ENCODE results near the gene SEL1L2. TPM values are rescaled to one million over a fixed set of nuclear protein-coding genes. Genes with fewer than 3 reads are reported as not detected.
A peak's percentile ranks its signal among the peaks of the same experiment; 100 is the strongest.
"Not testable (repeated sequence)": the region's sequence is repeated elsewhere in the genome, so short reads cannot be mapped to it uniquely, and the experiment has no call there.

The SEL1L2 gene
- not detected in 2 replicates for total RNA-seq

- DNase-seq (ENCODE audit: extremely low read depth, low read depth, low spot score) = no peak
Observed at GRCh38 chr20:13990465-13990864, at the start of gene SEL1L2. Gene SEL1L2 (minus strand): TSS chr20:13990614. CDS start chr20:13990534, 80 bp downstream.

GRCh38 chr20:14036567-14036966 lies 46.2 kb upstream of the SEL1L2 start:
- no peak for DNase-seq (ENCODE audit: extremely low read depth, low read depth, low spot score)

GRCh38 chr20:14033310-14033709 lies 42.9 kb upstream of the SEL1L2 start:
- DNase-seq (ENCODE audit: extremely low read depth, low read depth, low spot score) = no peak

DNA sequence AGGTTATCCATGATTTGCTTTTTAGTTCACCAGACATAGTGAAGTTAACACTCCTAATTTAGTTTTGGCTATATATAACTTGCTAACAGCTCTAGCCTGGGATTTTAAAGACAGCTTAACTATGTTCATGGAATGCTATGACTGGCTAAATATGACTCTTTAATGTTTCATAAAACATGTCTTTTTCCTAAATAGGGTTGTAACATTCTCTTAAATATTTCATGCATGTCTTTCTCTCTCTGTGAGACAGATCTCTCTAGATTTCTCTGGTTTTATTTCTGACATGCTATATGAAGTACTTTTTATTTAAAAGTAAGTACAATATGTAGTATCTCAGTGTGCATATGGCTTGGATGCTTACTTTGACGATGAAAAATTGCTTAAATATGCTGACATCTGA lies 40.6 kb upstream of the SEL1L2 start:
- DNase-seq (ENCODE audit: extremely low read depth, low read depth, low spot score) = no peak

DNA sequence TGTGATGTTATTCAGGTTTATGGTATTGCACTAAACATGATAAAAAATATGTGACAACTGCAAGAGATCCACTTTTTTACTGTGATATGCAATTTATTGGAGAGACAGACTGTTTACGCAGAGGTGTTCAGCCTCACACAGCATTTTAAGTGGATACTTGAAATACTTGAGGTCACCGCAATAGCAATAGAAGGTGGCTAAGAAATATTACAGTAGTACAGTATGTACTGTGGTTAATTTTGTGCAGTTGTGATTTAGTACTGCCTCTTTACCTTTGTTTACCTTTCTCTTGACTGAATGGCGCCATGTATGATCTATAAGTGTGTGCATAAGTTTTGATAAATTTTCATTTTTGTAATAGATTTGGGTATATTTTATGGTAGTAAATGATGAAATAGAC lies 22.3 kb upstream of the SEL1L2 start:
- no peak for DNase-seq (ENCODE audit: extremely low read depth, low read depth, low spot score)

- no peak for DNase-seq (ENCODE audit: extremely low read depth, low read depth, low spot score)
Observed at GRCh38 chr20:14009208-14009607, 18.8 kb upstream of the SEL1L2 start.

DNA sequence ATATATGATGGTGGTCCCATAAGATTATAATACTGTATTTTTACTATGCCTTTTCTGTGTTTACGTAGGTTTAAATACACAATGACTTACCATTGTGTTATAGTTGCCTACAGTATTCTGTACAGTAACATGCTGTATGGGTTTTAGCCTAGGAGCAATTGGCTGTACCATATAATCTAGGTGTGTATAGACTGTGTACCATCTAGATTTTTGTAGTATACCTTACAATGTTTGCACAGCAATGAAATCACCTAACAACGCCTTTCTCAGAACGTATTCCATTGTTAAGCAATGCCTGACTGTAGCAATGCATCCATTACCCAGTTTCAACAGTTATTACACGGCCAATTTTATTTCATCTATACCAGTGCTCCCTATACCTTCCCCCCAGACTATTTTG lies 15.6 kb upstream of the SEL1L2 start:
- no peak for DNase-seq (ENCODE audit: extremely low read depth, low read depth, low spot score)

DNA sequence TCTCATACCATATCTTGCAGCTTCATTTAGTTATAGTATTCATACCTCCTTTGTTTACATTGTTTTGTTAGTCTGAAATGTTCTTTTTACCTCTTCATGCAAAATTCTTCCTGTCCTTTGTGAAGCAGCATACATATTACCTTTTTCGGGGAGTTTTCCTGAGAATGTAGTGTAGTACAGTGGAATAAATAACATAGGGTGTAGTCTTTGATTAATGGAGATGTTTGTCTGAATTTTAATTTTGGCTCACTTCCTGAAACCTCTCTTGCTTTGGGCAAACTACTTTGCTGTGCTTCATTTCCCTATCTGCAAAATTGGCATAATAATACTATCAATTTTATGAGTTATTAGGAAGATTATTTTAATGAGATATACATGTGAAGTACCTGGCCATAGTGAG lies 10.5 kb upstream of the SEL1L2 start:
- no peak for DNase-seq (ENCODE audit: extremely low read depth, low read depth, low spot score)

GRCh38 chr20:13996265-13996664 lies 5.9 kb upstream of the SEL1L2 start:
- no peak for DNase-seq (ENCODE audit: extremely low read depth, low read depth, low spot score)

DNA sequence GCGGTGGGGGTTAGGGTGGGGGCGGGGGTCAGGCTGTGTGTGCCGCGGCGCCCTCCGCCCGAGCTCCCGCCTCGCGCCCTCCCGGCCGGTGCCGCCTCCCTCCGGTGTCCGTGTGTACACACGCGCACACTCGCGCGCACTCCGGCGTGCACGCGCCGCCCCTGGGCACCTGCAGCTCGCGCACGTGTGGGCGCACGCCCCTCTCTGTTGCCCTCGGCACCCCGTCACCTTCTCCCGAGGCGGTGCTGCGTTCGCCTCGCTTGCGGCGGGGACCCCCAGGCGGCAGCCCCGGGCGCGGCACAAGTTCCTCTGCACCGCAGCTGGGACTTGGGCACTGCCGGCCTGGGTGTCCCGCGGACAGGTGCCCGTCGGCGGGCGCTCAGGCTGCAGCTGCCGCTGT lies 5.4 kb upstream of the SEL1L2 start:
- DNase-seq (ENCODE audit: extremely low read depth, low read depth, low spot score) = no peak

DNA sequence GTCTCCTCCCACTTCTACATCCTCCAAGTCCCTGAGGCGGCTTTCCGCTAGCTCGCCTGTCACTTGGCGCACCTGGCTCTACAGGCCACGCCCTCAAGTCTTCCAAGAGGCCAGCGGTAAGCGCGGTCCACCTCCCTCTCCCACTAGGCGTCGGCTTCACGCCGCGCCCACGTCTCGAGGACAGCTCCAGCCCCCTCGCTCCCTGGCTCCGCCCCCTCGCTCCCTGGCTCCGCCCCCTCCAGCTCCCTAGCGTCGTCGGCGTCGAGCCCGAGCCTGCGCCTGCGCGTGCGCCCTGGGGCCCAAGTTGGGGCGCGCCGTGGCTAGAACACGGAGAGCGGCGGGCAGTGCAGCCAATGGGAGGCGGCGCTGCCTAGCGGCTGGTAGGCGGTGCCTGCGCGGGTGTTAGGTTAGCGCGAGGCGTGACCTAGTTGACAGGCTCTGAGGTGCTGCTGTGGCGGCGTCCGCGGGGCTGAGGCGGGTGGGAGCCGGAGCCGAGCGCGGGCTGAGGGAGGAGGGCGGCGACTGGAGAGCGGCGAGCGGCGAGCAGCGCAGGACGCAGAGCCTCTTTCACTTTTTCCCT lies 4.8 kb upstream of the SEL1L2 start, which contains the start of gene MACROD2:
Gene MACROD2, plus strand, starts transcription at position 431 of the 580 bp plus-strand sequence.
- peak; percentile 9 for DNase-seq (ENCODE audit: extremely low read depth, low read depth, low spot score)

DNA sequence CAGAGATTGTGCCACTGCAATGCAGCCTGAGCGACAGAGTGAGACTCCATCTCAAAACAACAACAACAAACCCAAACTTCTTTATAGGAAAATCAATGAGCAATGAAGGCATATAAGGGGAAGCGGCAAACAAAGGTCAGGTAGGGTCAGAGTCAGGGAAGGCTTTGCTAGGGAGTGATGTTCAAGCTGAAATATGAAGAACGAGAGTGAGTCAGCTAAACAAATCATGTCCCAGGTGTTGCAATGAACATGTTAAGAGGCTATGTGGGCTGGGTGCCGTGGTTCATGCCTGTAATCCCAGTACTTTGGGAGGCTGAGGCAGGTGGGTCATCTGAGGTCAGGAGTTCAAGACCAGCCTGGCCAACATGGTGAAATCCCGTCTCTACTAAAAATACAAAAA lies 1.5 kb upstream of the SEL1L2 start:
- not testable (repeated sequence) for DNase-seq (ENCODE audit: extremely low read depth, low read depth, low spot score)

- no peak for DNase-seq (ENCODE audit: extremely low read depth, low read depth, low spot score)
Observed at GRCh38 chr20:13991311-13991710, 897 bp upstream of the SEL1L2 start.

DNA sequence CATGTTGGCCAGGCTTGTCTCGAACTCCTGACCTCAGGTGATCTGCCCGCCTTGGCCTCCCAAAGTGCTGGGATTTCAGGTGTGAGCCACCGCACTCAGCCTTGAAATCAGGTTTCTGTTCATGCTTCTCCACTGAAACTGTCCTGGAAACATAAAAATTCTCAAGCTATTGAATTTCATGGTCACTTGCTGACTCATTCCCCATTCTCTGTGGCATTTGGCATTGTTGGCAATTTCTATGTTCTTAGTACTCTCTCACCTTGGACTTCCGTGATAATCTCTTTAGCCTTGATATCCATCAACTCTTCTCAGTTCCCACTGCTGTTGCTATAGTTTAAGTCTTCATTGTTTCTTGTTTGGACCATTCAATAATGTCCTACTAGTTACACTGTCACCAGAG lies 6.2 kb downstream of the SEL1L2 start:
- no peak for DNase-seq (ENCODE audit: extremely low read depth, low read depth, low spot score)

GRCh38 chr20:13960525-13960924 lies 29.9 kb downstream of the SEL1L2 start:
- DNase-seq (ENCODE audit: extremely low read depth, low read depth, low spot score) = no peak

DNA sequence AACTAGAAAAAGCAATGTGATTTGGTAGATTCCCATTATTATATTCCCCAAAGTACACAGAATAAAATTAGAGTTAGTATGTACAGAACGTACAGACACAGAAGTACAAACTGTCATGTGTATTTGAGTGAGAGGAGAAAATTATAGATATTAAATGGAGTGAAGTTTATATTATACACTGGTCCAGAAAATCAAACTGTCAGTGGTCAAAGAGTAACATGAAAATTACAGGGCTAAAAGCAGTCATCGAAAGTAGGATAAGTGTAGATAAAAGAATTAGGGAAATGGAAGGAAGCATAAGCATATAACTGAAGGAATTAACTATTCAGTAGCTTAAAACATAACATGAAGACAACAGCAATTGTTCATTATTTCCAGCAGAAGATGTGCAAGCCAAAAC lies 30.3 kb downstream of the SEL1L2 start:
- no peak for DNase-seq (ENCODE audit: extremely low read depth, low read depth, low spot score)

- no peak for DNase-seq (ENCODE audit: extremely low read depth, low read depth, low spot score)
Observed at GRCh38 chr20:13953227-13953626, 37.2 kb downstream of the SEL1L2 start.

DNA sequence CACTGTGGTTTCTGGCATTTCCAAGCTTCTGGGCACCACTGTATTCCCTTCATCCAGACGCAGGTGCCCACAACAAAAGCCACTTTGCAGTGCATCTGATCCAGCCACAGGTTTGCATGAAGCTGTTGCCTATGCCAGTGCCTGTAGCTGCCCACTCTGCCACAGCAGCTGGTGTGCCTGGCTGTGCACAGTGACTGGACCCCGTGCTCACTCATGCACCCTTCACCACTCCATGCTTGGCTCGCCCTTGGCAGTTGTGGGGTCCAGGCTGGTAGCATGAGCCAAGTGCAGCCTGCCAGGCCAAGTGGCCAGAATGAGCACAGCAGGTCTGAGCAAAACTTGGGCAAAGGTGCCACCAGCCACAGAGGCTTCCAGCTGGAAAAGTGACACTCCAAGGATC lies 42.7 kb downstream of the SEL1L2 start:
- DNase-seq (ENCODE audit: extremely low read depth, low read depth, low spot score) = no peak

DNA sequence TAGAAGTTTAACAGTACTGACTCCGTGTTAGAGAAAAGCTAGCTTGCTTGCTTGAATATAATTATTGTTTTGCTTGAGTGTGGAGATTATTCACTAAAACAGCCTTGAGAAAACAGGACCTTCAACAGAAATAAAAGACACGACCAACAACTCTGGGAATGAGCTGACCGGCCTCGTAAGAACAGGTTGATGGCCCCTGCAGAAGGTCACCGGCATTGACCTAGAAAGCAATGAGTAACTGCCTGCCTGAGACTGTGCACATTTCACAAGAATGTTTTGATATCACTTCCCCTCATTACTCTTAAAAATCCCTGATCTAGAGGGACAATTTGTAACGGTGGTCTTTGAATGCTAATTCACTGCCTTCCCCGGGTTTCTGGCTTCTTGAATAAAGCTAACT lies 49.4 kb downstream of the SEL1L2 start:
- no peak for DNase-seq (ENCODE audit: extremely low read depth, low read depth, low spot score)

GRCh38 chr20:13936781-13937576 lies 53.4 kb downstream of the SEL1L2 start:
- no peak for DNase-seq (ENCODE audit: extremely low read depth, low read depth, low spot score)

GRCh38 chr20:13934992-13935894 lies 55.2 kb downstream of the SEL1L2 start:
- no peak for DNase-seq (ENCODE audit: extremely low read depth, low read depth, low spot score)
